ENCODE measurements around the gene NKX6-2. TPM values are rescaled to one million over a fixed set of nuclear protein-coding genes. Genes with fewer than 3 reads are reported as not detected.
A peak's percentile ranks its signal among the peaks of the same experiment; 100 is the strongest.

Gene NKX6-2
- total and polyA plus RNA-seq, 2 of the 8 experiments (the other 6 are each of a cell fraction or from before 2014, with no cell fraction given): 0.06 TPM; not detected in 1

DNA sequence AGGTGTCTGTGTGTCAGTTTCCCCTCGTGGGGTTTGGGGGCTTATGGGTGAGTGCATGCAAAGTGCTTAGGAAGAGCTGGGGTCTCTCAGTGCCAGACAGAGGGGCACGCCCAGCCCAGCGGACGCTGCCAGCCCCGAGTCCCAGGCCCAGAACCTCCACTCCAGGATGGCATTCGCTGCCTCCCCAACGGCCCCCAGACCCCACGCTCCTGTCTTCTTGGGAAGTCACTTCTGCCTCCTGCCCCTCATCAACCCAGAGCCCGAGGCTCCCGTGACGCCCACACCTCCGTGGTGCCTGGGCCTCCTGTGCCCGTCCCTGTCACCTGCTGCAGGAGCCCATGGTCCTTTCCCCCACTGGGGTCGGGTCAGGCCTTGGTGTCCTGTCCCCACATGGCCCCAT lies 35.0 kb downstream of the NKX6-2 start:
- CTCF ChIA-PET (ENCODE audit: partially characterized antibody): no interaction called here
- no peak overlapping the region for H3K23ac ChIP-seq (ENCODE audit: insufficient read length)
- H4K91ac ChIP-seq (replicated peaks; ENCODE audit: insufficient read length, low read length): no peak overlapping the region
- no peak overlapping the region for H2BK15ac ChIP-seq (ENCODE audit: low read length)
- H3K27me3 ChIP-seq (replicated peaks in 1 of 4; ENCODE audit: control insufficient read depth in 3 of 4, extremely low read depth in 1 of 4, insufficient read depth in 3 of 4, low read length in 3 of 4): no peaks in the 10 kb centered on the region
- no peak overlapping the region for H2BK20ac ChIP-seq (ENCODE audit: low read length)
- H3K23me2 ChIP-seq (ENCODE audit: low read depth, low read length): no peaks in the 10 kb centered on the region
- H3K9ac ChIP-seq (replicated peaks in 1 of 4; ENCODE audit: extremely low read depth in 1 of 4, low read depth in 3 of 4, low read length in 3 of 4): no peak overlapping the region
- FAIRE-seq (no peak), DNase-seq (ENCODE audit: low read depth in 1 of 2, low spot score in 2 of 2) (no peak)
- peaks cover 0 to 15% (median 4%) of the 10 kb centered on the region in 4 experiments; a peak in 6 of 7 replicates for H3K4me1 ChIP-seq (replicated peaks in 1 of 4; ENCODE audit: control insufficient read depth in 3 of 4, insufficient read depth in 4 of 4, low read length in 3 of 4)
- H2BK120ac ChIP-seq (replicated peaks; ENCODE audit: low read depth, low read length): no peak overlapping the region
- no peak overlapping the region for H3K4me2 ChIP-seq (ENCODE audit: insufficient read depth in 1 of 2, low read depth in 2 of 2, low read length in 2 of 2)
- no peak overlapping the region for H3K4ac ChIP-seq (replicated peaks; ENCODE audit: insufficient read length, low read depth, low read length)
- no peak overlapping the region for H3K27ac ChIP-seq (ENCODE audit: low read depth, low read length)
- H2BK5ac ChIP-seq (ENCODE audit: low read depth, low read length): no peak overlapping the region
- 89% methylated on average over 13 of the region's 14 CpGs; no CpG with 5 or more reads in 1 of the 2 experiments for WGBS, 2 experiments (ENCODE audit: extremely low coverage in 1 of 2, insufficient coverage in 1 of 2, insufficient read length in 1 of 2, insufficient replicate concordance in 2 of 2, low coverage in 1 of 2, low lambda C conversion rate in 2 of 2, missing lambda C conversion rate in 1 of 2)
- TF ChIP-seq CTBP2 (IDR thresholded peaks at IDR 0.05; ENCODE audit: borderline replicate concordance, insufficient read depth, insufficient read length, low read length) (no peak), RBBP5 (IDR thresholded peaks at IDR 0.05; ENCODE audit: borderline replicate concordance, low read depth, low read length) (no peak), EZH2 (IDR thresholded peaks at IDR 0.05; ENCODE audit: low read depth, low read length, severe bottlenecking) (no peak), CBX5 (IDR thresholded peaks at IDR 0.05; ENCODE audit: low read depth, low read length) (no peak), KDM5A (IDR thresholded peaks at IDR 0.05; ENCODE audit: low read length) (no peak), JUN (IDR thresholded peaks at IDR 0.05; ENCODE audit: low read depth, low read length) (no peak)
- no peak overlapping the region for H3K56ac ChIP-seq (replicated peaks; ENCODE audit: insufficient read length, low read depth, low read length)
- peak overlapping the region; percentile 57; the same call in 1 of the 2 replicates for H4K8ac ChIP-seq (ENCODE audit: extremely low read depth, insufficient read depth, low read length)
- no peak overlapping the region for H3K18ac ChIP-seq (ENCODE audit: extremely low read depth, low read length)
- H3K9me3 ChIP-seq (ENCODE audit: insufficient read depth in 2 of 2, low read depth in 1 of 2, low read length in 1 of 2): peaks cover 3 to 9% of the 10 kb centered on the region in 2 experiments; a peak in 2 of 4 replicates
- H4K20me1 ChIP-seq (replicated peaks in 1 of 2; ENCODE audit: control insufficient read depth in 1 of 2, insufficient read depth in 2 of 2, low read length in 2 of 2): peaks cover 0 to 3% of the 10 kb centered on the region in 2 experiments
- POLR2A ChIA-PET (ENCODE audit: partially characterized antibody): no interaction called here
- no peak overlapping the region for H2BK12ac ChIP-seq (ENCODE audit: low read depth, low read length)
- H3K79me1 ChIP-seq (ENCODE audit: low read depth, low read length): no peaks in the 10 kb centered on the region
- no peak overlapping the region for H3K14ac ChIP-seq (ENCODE audit: insufficient read length)
- H4K5ac ChIP-seq (ENCODE audit: insufficient read length, low read depth, low read length): no peak overlapping the region
- H2AK5ac ChIP-seq (ENCODE audit: low read depth, low read length): no peak overlapping the region
- peaks cover 0 to under 1% (median 0%) of the 10 kb centered on the region in 4 experiments; a peak in 2 of 8 replicates for H3K36me3 ChIP-seq (ENCODE audit: control insufficient read depth in 2 of 4, insufficient read depth in 4 of 4, low read length in 3 of 4)
- H3K4me3 ChIP-seq (ENCODE audit: extremely low read depth in 1 of 4, insufficient read depth in 2 of 4, low read depth in 3 of 4, low read length in 4 of 4): no peak overlapping the region
- no peaks in the 10 kb centered on the region for H3K79me2 ChIP-seq (ENCODE audit: control insufficient read depth in 1 of 2, insufficient read depth in 2 of 2, low read length in 2 of 2)
- H2AFZ ChIP-seq (ENCODE audit: low read length): no peak overlapping the region

Data from H1 (cell line).